Skin of body (tissue), 2 donors: ENCODE measurements around the gene ARHGAP20. TPM values are rescaled to one million over a fixed set of nuclear protein-coding genes. Genes with fewer than 3 reads are reported as not detected.

Experiments
- DNase-seq: peaks from one replicate; lab custom pipeline; 2025; lab: John Stamatoyannopoulos, UW
- total RNA-seq: library from RNA; depleted of rRNA; stranded (reverse); fragments of >200 nt; gene quantifications from one replicate; pipeline ENCODE4 v1.2.3, GENCODE V29; 2014

Gene ARHGAP20
- total RNA-seq, 1 donor from 2014 or later = 7.6 TPM

GRCh38 chr11:110720431-110721275 is 8.4 kb upstream of the ARHGAP20 start:
- DNase-seq = peak; percentile 60

GRCh38 chr11:110716361-110716760 is 4.1 kb upstream of the ARHGAP20 start:
- DNase-seq = no peak

DNA sequence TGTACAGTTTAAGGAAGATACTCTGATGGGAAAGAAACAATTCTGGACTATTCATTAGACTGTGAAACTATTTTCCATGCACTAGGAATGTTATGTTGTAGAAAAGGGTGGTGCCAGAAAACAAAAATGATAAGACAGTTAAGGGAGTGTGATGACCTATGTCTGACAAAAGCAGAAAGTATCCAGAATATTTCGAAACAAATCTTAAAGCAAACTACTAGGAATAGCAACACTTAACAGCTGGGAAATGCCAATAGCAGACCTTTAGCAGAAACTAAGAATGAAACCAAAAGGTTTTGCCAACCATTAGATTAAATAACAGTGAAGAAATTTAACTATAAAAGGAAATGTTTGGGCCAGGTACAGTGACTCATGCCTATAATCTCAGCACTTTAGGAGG is 3.3 kb upstream of the ARHGAP20 start:
- peak; percentile 41 for DNase-seq

DNA sequence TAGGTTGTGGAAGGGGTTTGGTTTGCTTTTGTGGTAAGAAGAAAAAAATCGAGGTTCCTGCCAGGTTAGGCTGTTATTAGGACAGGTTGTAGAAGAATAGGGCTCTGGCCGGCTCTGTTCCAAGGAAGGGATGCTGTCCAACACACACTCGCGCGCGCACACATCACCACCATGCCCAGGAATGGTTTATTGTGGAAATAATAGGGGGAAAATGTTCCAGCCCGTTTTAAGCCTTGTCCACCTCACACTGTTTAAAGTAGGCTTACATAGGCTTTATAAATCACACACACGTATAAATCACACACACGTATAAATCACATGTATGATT is 1.2 kb upstream of the ARHGAP20 start:
- DNase-seq = no peak

DNA sequence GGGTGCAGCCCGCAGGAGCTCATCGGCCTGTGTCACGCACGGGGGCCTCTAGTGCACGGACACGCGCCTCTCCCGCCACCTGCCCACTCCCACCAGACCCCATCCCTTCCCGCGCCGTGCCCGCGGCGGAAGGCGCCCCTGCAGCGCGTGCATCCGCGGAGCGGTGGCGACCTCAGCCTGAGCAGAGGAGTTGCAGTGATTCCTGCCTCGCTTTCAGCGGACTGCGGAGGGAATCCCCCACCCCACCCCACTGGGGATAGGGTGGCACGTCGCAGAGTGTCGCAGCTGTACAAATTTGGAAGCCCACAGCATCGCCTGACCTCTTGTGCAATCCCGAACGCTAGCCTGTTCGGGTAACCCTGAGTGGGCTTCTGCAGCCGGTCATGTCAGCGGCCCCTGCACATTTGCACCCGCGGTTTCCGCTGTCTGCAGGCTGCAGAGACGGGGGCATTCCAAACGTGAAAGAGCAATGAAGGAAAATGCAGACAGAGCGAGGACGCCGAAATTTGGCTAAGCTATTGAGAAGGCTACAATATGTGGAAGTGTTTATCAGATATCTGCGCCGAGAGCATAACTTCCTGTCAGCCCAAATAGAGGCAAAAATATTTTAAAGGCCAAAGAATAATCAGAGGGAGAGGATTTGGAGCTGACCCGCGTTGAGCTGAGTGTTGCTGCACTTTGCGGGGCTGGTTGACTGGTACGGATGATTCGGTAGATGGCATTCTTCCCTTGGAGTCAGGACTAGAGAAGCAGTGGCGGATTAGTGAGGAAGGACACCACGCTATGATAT is 617 bp upstream of the ARHGAP20 start:
- peak; percentile 45 for DNase-seq

DNA sequence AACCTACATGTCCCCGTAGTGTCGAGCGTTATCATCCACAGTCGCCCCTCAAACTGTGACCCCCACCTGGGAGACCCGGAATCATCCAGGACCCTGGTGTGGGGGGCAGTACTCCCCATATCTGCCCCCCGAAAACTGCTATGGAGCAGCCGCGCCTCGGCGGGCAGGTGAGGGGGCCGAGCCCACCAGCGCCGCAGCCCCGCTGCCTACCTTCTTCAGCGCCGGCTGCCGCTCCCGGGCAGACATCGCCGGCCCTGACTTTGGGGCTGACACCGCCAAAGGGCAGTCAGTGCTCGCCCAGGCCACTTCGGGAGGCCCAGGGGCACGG is 825 bp downstream of the ARHGAP20 start:
- no peak for DNase-seq

DNA sequence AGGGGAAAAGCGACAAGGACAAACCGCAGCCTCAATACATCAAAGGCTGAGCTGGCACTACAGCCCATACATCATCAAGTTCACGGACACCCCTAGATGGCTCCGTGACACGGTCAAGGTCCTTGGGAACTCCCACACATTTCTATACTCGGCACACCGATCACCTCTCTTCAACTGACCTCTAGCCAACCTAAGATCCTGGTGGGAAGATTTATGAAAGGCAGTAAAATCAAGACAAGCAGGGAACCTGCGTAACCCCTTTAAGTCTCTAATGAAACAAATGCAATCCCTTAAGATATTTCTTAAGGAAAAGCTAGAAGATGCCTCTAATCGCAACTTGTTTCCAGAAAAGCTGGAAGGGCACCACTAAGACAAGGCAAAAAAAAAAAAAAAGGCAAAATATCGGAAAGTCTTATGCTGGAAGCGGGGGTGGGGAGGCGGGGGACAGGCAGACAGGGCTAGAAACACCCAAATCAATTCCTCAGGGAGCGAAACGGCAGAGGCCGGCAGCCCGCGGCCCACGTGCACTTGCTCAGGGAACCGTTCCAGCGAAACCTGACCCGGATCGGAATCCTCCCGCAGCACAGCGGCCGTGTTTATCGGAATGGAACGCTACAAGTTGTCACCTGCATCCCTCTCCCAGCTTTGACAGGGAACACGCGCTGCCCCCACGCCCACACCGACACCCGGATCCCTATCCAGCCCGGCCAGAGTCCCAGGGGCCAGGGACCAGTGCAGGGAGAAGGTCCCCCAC is 1.4 kb downstream of the ARHGAP20 start:
- DNase-seq = no peak

GRCh38 chr11:110704210-110704864 is 7.9 kb downstream of the ARHGAP20 start:
- DNase-seq = no peak

DNA sequence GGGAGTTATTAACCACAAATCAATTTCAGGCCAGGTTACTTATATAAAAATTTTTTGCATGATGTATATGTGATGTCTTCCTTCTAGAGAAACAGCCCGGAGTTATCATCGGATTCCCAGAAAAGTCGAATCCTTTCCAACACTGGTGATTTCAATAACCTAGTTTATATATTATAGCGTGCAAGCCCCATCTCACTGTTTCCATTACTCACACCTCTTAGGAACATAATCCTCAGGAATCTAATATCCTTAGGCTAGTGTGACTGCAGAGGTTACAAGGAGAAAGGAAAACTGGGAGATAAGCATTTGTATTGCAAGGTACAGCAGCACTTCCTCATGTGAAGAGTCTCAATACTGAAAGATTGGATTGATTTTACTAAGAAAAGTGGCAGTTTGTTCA is 20.3 kb downstream of the ARHGAP20 start:
- peak; percentile 26 for DNase-seq

GRCh38 chr11:110689306-110689705 is 22.9 kb downstream of the ARHGAP20 start:
- DNase-seq = no peak

- no peak for DNase-seq
Observed at GRCh38 chr11:110679323-110679975, 32.8 kb downstream of the ARHGAP20 start.

GRCh38 chr11:110675548-110675947 is 36.7 kb downstream of the ARHGAP20 start:
- no peak for DNase-seq

DNA sequence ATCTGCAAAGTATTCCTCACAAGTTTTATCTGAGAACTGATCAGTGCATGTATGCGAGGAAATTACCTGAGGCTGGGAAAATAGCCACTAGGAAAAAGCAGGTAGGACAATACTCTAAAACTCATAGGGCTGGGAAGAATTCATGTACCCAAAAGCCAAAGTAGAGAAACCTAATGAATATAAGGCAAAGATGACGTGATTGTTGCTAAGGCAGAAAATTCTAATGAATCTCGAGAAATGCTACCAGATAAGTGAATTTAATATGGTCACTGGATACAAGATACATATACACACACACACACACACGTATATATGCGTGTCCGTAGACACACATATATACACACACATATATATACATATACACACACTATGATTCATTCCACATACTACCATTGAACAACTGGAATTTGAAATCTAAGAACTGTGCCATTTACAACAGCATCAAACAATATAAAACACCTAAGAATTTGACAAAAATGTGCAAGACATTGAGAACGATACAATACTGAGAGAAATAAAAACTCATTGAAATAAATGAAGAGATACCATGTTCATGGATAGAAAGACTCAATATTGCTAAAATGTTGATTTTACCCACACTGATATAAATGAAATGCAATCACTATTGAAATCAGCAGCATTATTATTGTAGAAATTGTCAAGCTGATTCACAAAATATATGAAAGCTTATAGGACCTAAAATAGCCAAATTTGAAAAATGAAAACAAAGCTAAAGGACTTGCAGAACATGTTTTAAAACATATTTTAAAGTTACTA is 46.4 kb downstream of the ARHGAP20 start:
- no peak for DNase-seq

GRCh38 chr11:110655967-110656366 is 56.3 kb downstream of the ARHGAP20 start:
- no peak for DNase-seq

DNA sequence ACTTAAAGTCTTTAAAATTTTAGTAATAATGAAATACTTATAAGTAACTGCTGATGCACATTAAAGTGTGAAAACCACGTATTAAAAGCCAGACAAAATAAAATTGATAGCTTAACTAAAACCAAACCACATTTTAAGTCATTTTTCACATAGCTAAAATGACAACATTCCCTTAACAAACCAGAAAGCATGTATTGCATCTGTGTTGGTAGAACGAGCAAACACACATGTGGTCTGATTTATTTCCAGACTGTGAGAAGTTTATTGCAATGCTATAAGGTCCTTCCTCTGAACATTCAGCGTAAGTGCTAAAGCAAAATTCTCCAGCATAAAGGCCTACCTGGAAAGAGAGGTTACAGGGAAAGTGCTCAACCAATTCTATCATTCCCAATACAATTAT is 57.8 kb downstream of the ARHGAP20 start:
- DNase-seq = peak; percentile 84

DNA sequence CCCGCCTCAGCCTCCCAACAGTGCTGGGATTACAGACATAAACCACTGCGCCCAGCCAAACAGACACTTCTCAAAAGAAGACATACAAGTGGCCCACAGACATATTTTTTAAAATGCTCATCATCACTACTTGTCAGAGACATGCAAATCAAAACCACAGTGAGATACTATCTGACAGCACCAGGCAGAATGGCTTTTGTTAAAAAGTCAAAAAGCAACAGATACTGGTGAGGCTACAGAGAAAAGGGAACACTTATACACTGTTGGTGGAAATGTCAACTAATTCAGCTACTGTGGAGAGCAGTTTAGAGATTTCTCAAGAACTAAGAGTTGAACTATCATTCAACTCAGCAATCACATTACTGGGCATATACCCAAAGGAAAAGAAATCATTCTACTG is 67.0 kb downstream of the ARHGAP20 start:
- no peak for DNase-seq

- no peak for DNase-seq
Observed at GRCh38 chr11:110634370-110634769, 77.9 kb downstream of the ARHGAP20 start.

- no peak for DNase-seq
Observed at GRCh38 chr11:110631551-110631950, 80.7 kb downstream of the ARHGAP20 start.

GRCh38 chr11:110629594-110629993 is 82.6 kb downstream of the ARHGAP20 start:
- no peak for DNase-seq

DNA sequence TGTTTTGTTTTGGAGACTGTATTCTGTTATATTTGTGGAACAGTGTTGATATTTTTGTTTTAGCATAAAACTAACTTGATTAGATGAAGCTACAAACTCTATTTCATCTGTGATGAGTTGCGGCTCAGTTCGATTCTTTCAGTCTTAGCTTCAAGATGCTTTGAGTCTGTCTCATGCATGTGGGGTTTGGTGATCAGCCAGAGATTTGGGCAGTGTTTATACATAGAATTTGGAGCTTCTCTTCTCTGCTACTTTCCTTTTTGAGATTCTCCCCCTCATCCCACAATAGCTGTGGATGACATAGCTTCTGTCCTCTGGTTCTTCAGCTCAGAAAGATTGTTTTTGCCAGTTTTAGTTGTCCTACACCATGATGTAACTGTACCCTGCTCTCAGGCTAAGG is 90.4 kb downstream of the ARHGAP20 start:
- DNase-seq = no peak
